Measurements from ENCODE around the gene FLYWCH1.
A peak's percentile ranks its signal among the peaks of the same experiment; 100 is the strongest.

Gene FLYWCH1

DNA sequence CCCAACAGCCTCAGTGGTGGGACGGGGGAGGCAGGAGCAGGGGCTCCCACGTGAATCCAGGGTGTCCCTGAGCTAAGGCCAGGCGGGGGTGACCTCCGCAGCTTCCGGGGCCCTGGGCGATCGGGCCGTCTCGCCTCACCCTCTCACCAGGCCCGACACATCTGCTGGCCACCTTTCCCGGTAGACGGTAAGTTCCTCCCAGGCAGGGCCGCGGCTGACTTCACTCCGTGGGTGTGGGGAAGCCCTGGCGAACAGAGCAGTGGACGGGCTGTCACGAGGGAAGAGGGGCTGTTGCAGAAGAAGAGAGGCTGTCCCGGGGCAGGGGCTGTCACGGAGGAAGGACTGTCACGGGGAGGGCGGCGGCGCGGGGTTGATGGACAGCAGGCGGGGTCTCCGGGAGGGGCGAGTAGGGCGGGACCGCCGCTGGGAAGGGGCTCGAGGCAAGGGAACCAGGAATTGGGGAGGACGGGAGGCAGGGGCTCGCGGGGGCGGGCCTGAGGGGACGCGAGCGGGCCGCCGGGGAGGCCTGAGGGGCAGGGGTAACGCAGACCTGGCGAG, 68.0 kb downstream of the FLYWCH1 start:
- no peak for DNase-seq (ENCODE audit: low read depth)
- TF ChIP-seq, protein P1, sequence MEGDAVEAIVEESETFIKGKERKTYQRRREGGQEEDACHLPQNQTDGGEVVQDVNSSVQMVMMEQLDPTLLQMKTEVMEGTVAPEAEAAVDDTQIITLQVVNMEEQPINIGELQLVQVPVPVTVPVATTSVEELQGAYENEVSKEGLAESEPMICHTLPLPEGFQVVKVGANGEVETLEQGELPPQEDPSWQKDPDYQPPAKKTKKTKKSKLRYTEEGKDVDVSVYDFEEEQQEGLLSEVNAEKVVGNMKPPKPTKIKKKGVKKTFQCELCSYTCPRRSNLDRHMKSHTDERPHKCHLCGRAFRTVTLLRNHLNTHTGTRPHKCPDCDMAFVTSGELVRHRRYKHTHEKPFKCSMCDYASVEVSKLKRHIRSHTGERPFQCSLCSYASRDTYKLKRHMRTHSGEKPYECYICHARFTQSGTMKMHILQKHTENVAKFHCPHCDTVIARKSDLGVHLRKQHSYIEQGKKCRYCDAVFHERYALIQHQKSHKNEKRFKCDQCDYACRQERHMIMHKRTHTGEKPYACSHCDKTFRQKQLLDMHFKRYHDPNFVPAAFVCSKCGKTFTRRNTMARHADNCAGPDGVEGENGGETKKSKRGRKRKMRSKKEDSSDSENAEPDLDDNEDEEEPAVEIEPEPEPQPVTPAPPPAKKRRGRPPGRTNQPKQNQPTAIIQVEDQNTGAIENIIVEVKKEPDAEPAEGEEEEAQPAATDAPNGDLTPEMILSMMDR (IDR thresholded peaks at IDR 0.05; ENCODE audit: control insufficient read depth, insufficient read depth, low read depth, low read length, missing control alignments) = no peak
- H3K4me3 ChIP-seq (ENCODE audit: control insufficient read depth, low read depth, low read length) = peak overlapping the region; percentile 80

DNA sequence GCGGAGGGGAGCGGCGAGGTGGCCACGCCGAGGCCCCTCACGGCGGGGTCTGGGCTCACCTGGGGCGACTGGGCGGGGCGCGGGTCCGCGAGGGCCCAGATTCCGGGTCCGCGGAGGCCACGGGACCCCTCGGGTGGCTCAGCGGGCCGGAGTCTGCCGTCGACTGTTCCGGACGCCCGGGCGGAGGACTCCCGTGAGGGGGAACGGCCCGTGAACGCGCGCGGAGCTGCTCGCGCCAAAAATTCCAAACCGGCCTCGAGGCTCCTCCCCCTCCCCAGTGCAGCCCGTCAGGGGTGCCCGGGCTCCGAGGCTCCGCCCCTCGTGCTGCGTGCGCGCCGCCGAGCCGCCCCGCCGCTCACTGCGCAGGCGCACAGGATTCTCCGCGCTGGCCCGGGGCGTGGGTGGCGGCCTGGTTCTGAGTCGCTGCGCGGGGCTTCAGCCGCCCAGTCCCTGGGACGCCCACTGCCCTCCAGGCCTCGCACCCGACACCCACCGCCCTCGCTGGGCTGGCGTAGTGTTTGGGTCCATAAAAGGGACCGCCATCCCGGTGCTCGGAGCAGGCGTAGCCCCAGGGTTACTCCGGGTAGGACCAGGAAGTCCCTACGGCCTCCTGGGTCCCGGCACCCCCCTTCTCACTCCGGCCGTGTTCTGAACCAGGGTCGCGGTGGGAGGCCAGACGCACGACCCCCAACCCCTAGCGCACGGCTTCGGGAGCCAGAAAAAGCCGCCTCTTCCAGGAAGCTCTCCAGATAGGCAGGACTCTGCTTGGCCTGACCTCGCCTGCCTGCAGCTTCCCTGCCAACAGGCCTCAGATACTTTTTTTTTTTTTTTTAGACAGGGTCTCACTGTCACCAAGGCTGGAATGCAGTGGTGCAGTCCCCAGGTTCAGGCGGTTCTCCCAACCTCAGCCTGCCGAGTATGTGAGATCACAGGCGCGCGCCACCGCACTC, 68.8 kb downstream of the FLYWCH1 start, which contains the start of gene PKMYT1:
TSS of gene PKMYT1 (minus strand) at position 220 of the 950 bp plus-strand sequence. CDS start 789 bp downstream, outside the sequence.
- no peak for DNase-seq (ENCODE audit: low read depth)
- TF ChIP-seq, protein P1 (IDR thresholded peaks at IDR 0.05; ENCODE audit: control insufficient read depth, insufficient read depth, low read depth, low read length, missing control alignments) = no peak
- peak within 1 kb of the TSS; percentile 80 for H3K4me3 ChIP-seq (ENCODE audit: control insufficient read depth, low read depth, low read length)

DNA sequence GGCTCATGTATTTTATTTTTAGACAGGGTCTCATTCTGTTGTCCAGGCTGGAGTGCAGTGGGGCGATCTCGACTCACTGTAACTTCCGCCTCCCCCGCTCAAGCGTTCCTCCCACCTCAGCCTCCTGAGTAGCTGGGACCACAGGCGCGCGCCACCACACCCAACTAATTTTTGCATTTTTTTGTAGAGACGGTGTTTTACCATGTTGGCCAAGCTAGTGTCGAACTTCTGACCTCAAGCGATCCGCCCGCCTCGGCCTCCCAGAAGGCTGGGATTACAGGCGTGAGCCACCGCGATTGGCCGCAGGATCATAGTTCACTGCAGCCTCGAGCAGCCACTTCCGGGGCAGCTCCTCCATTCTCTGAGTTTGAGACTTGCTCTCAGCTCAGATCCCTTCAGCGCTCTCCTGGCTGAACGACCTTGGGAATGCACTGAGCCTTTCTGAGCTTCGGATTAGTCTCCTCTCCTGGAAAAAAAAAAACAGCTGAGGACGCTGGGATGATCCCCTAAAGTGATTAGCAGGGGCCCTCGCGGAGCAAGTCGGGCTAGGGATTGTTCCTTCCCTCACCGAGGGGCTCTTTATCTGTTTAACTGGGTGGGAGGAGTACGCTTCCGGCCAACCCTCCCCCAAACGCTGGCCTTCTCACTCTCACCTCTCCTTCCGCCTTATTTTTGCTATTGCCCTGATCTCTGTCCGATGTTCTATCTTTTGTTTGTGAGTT, 69.6 kb downstream of the FLYWCH1 start:
- TF ChIP-seq, protein P1 (IDR thresholded peaks at IDR 0.05; ENCODE audit: control insufficient read depth, insufficient read depth, low read depth, low read length, missing control alignments) = no peak
- no peak for DNase-seq (ENCODE audit: low read depth)
- no peak overlapping the region; the same call in 1 of the 2 replicates for H3K4me3 ChIP-seq (ENCODE audit: control insufficient read depth, low read depth, low read length)

DNA sequence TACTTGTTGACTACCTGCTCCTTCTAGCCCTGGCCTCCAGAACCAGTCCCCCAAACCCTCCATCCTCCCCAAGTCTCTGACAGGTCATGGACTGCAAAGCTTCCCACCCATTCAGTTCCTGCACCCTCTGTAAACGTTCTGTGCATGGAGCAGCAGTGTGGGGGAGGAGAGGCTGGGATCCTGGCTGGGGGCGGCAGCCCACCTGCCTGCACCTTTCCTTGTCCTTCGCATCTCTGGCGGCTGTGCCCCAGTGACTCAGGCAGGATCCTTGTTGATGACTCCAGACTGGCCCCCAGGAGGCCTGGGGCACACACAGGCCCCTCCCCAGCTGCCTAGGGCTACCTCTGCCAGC, 70.1 kb downstream of the FLYWCH1 start:
- DNase-seq (ENCODE audit: low read depth) = no peak
- TF ChIP-seq, protein P1 (IDR thresholded peaks at IDR 0.05; ENCODE audit: control insufficient read depth, insufficient read depth, low read depth, low read length, missing control alignments) = no peak
- H3K4me3 ChIP-seq (ENCODE audit: control insufficient read depth, low read depth, low read length) = no peak overlapping the region

DNA sequence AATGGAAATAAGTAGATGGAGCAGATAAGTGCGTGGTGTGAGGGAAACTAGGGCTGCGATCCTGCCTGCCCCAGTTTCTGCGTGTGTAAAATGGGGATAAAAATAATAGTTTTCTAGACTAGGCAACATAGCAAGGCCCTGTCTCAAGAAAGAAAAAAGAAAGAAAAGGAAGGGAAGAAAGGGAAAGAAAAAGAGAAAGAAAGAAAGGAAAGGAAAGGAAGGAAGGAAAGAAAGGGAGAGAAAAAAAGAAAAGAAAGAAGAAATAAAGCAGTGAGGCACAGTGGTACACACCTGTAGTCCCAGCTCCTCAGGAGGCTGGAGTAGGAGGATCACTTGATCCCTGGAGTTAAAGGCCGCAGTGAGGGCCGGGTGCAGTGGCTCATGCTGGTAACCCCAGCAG, 70.7 kb downstream of the FLYWCH1 start:
- TF ChIP-seq, protein P1 (IDR thresholded peaks at IDR 0.05; ENCODE audit: control insufficient read depth, insufficient read depth, low read depth, low read length, missing control alignments) = no peak
- DNase-seq (ENCODE audit: low read depth) = no peak
- H3K4me3 ChIP-seq (ENCODE audit: control insufficient read depth, low read depth, low read length) = no peak overlapping the region

DNA sequence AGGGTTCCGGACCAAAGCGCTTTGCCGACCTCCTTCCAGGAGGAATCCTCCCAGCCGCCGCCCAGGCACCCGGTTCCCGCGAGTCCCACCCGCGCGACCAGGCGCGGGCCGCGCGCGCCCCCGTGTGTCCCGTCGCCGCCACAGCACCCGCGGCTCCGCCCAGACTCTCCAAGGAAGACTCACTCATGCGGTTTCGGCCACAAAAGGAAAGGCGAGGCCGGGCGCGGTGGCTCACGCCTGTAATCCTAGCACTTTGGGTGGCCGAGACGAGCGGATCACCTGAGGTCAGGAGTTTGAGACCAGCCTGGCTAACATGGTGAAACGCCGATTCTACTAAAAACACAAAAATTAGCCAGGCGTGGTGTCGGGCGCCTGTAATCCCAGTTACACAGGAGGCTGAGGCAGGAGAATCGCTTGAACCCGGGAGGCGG, 72.0 kb downstream of the FLYWCH1 start:
- TF ChIP-seq, protein P1 (IDR thresholded peaks at IDR 0.05; ENCODE audit: control insufficient read depth, insufficient read depth, low read depth, low read length, missing control alignments) = peak; percentile 49
- peak overlapping the region; percentile 24 for H3K4me3 ChIP-seq (ENCODE audit: control insufficient read depth, low read depth, low read length)
- no peak for DNase-seq (ENCODE audit: low read depth)
